Activated naive CD4-positive, alpha-beta T cell treated with anti-CD3 and anti-CD28 coated beads, Interleukin-2, amount 50 U/mL, for 16 hours (primary cell): ENCODE results near the gene ZBTB12.
A peak's percentile ranks its signal among the peaks of the same experiment; 100 is the strongest.
"Not testable (repeated sequence)": the region's sequence is repeated elsewhere in the genome, so short reads cannot be mapped to it uniquely, and the experiment has no call there.

Experiments
- DNase-seq: peaks from one replicate; pipeline ENCODE4 v3.0.0-alpha.2; 2020

ZBTB12 gene

GRCh38 chr6:31901953-31902643 is at the start of gene ZBTB12:
Gene ZBTB12 (minus strand): TSS chr6:31902086. CDS start chr6:31901305, 781 bp downstream.
- DNase-seq = peak; percentile 89

- no peak for DNase-seq
Observed at GRCh38 chr6:31949926-31950548, 48.2 kb upstream of the ZBTB12 start.

DNA sequence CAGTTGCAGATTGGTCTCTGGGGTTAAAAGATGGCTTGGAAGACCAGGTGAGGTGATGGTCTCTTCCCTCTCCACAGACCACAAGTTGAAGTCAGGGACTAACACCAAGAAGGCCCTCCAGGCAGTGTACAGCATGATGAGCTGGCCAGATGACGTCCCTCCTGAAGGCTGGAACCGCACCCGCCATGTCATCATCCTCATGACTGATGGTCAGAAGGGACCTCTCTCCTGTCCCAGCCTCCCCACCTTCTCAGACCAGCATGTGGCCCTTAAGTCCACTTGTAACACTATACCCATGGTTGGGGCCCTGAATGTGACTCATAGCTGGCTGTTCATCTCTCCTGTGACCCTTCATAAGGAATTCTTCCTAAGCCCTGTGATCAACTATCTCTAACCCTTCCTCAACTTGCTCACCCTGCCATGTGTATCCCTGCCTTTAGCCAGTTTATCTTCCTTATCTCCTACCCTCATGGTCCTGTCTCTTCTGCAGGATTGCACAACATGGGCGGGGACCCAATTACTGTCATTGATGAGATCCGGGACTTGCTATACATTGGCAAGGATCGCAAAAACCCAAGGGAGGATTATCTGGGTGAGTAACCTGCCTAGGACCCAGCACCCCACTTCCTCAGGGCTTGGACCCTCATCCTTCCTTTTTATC is 47.0 kb upstream of the ZBTB12 start:
- no peak for DNase-seq

DNA sequence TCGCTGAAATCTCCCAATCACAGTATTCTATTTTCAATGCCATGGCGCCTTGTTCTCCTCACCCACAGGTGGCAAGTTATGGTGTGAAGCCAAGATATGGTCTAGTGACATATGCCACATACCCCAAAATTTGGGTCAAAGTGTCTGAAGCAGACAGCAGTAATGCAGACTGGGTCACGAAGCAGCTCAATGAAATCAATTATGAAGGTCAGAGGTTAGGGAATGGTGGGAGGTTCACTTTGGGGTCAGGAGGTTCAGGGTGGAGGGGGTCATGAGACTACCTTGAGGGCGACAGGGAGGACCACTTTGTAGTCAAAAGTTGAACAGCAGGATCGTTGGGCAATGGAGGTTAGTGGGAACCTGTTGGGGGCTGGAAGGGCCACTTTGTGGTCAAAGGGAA is 46.4 kb upstream of the ZBTB12 start:
- DNase-seq = no peak

DNA sequence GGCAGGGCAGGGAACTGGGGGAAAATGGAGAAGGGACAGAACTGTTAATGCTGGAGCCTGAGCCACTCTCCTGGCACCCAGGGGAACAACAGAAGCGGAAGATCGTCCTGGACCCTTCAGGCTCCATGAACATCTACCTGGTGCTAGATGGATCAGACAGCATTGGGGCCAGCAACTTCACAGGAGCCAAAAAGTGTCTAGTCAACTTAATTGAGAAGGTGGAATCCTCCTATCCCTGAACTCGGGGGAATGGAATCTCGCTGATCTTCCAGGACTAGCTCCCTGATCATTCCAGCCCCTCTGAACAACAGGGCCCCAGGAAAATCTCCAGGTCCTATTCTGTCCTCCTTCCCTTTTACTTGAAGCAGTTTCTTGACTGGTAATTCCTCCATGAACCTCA is 46.0 kb upstream of the ZBTB12 start:
- no peak for DNase-seq

- no peak for DNase-seq
Observed at GRCh38 chr6:31947070-31947675, 45.3 kb upstream of the ZBTB12 start.

GRCh38 chr6:31946370-31946885 is 44.5 kb upstream of the ZBTB12 start:
- DNase-seq = no peak

DNA sequence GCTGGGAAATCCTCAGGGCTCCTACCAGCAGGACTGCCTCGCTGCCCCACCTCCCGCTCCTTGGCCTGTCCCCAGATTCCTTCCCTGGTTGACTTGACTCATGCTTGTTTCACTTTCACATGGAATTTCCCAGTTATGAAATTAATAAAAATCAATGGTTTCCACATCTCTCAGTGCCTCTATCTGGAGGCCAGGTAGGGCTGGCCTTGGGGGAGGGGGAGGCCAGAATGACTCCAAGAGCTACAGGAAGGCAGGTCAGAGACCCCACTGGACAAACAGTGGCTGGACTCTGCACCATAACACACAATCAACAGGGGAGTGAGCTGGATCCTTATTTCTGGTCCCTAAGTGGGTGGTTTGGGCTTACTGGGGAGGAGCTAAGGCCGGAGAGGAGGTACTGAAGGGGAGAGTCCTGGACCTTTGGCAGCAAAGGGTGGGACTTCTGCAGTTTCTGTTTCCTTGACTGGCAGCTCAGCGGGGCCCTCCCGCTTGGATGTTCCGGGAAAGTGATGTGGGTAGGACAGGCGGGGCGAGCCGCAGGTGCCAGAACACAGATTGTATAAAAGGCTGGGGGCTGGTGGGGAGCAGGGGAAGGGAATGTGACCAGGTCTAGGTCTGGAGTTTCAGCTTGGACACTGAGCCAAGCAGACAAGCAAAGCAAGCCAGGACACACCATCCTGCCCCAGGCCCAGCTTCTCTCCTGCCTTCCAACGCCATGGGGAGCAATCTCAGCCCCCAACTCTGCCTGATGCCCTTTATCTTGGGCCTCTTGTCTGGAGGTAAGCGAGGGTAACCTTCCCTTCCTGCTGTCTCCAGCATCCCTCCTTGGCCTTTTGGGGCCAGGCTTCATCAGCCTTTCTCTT is 43.9 kb upstream of the ZBTB12 start, which contains the start of gene CFB:
TSS of gene CFB (plus strand) at position 589 of the 863 bp plus-strand sequence. CDS start at position 716, 127 bp downstream.
- no peak for DNase-seq

GRCh38 chr6:31945154-31945506 is 43.2 kb upstream of the ZBTB12 start:
- DNase-seq = no peak

DNA sequence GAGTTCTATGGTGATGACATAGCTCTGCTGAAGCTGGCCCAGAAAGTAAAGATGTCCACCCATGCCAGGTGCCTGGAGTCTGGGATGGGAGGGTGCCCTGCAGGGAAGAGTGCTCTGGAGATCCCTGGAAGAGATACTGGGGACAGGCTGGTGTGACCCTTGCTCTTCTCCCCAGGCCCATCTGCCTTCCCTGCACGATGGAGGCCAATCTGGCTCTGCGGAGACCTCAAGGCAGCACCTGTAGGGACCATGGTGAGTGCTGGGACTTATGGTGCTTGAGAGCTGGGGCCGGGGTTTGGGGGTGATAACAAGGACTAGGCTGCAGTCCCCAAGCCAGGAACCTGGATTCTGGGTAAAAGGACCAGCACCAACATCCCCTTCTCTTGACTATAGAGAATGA is 41.9 kb upstream of the ZBTB12 start:
- DNase-seq = no peak

DNA sequence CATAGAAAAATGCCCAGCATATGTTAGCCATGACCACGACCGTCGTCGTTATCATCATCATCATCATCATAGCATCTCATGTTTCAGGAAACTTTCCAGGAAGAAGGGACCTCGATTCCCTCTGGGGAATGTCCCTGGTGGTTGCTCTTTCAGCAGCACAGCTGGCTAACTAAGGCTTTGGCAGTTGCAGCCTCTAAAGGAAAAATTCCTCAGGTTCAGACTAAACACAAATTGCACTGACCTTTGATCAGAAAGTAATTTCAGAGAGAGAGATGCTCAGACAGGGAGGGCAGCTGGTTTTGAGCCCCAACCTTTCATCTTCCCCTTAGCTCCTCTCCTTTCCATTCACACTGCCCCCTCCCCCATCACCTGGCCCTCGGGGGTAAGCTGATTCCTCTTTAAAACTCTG is 38.4 kb upstream of the ZBTB12 start:
- no peak for DNase-seq

GRCh38 chr6:31935823-31936222 is 33.9 kb upstream of the ZBTB12 start:
- DNase-seq = no peak

DNA sequence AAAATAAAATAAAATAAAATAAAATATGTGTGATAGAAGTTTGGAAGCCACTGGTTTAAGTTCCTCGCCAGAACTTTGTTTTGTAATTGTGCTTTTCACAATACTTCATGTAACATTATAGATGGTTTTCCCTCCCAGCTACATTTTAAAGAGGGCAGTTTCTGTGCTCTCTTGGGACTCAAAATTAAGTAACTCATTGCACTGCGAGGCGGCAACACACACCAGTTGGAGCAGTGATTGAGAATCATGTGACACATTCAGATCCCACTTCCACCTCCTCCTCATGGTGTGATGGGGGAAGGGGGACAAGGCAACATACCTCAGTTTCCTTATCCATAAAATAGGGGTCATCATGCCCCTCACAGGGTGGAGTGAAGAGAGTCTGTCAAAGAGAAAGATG is 33.1 kb upstream of the ZBTB12 start:
- no peak for DNase-seq

DNA sequence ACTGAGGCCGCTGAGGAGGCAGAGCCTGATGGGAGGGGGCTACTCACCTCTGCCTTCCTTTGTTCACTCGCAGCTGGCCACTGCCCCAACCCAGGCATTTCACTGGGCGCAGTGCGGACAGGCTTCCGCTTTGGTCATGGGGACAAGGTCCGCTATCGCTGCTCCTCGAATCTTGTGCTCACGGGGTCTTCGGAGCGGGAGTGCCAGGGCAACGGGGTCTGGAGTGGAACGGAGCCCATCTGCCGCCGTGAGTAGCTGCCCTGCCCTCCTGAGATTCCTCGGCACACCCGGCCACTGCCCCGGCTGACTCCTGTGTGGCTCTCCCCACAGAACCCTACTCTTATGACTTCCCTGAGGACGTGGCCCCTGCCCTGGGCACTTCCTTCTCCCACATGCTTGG is 31.7 kb upstream of the ZBTB12 start:
- DNase-seq = no peak

DNA sequence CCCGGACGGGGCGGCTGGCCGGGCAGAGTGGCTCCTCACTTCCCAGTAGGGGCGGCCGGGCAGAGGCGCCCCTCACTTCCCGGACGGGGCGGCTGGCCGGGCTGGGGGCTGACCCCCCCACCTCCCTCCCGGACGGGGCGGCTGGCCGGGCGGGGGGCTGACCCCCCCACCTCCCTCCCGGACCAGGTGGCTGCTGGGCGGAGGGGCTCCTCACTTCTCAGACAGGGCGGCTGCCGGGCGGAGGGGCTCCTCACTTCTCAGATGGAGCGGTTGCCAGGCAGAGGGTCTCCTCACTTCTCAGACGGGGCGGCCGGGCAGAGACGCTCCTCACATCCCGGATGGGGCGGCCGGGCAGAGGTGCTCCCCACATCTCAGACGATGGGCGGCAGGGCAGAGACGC is 30.3 kb upstream of the ZBTB12 start:
- not testable (repeated sequence) for DNase-seq

DNA sequence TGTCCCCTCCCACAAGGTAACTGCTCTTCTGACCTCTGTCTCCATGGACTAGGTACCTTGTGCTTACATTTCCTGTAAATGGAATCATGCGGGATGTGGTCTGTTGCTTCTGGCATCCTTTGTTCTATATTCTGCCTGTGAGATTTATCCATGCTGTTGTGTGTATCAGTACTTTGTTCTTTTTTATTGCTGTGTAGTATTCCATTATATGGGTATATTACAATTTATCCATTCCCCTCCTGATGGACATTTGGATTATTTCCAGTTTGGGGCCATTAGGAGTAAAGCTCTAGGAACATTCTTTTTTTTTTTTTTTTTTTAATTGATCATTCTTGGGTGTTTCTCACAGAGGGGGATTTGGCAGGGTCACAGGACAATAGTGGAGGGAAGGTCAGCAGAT is 29.1 kb upstream of the ZBTB12 start:
- DNase-seq = no peak

- no peak for DNase-seq
Observed at GRCh38 chr6:31928672-31928939, 26.7 kb upstream of the ZBTB12 start.

DNA sequence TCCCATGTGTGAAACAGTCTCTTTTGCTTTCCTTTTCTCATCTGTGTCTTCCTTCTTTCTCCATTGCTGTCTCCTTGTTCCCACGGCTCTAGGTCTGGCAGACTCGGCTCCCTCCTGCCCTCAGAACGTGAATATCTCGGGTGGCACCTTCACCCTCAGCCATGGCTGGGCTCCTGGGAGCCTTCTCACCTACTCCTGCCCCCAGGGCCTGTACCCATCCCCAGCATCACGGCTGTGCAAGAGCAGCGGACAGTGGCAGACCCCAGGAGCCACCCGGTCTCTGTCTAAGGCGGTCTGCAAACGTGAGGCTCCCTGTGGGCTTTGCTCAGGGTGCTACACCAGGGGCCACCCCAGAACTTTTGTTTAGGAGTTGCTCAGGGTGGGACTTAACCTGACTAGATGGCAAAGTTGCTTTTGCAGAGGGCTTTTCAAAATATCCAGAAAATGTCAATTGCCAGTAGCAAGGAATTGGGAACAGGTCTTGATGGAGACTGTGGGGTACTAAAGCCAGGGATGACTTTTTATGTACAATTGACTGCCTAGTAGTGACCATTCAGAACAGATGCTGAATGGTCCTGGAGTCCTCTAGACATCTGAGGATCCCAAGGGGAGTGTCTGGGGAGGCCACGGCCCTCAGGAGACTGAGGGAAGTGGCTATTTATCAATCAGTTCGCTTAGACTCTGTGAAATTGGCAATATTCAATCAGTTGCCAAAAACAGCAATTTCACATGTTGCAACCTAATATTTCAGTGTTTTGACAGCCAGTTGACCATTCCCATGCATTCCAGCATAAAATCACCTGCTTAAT is 26.2 kb upstream of the ZBTB12 start:
- DNase-seq = no peak

DNA sequence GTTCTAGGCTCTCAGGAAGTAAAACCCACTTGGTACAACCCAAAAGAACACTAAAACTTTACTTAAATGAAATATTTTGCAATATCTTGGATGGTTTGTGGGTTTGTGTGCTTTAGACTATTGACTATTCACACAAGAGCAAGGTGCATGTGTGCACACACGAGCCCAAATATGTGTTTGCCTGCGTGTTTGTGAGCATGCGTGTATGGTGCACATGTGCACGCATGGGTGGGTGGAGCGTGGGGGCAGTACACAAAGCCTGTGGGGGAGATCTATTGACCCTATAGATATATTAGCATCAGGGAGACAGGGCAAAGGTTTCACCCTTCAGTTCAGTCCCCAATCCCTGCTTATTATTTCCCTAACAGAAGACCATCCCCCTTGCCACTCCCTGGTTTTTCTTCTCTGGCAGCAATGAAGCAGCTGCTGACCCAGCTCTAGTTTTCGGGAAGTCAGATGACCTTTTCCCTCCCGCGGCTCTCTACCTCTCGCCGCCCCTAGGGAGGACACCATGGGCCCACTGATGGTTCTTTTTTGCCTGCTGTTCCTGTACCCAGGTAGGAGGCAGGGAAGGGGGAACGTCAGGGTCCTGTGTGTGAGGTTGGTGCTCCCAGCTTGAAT is 25.5 kb upstream of the ZBTB12 start, which contains the start of gene C2:
TSS of gene C2 (plus strand) at position 476 of the 621 bp plus-strand sequence. CDS start at position 512, 36 bp downstream.
- no peak for DNase-seq

GRCh38 chr6:31922942-31923341 is 21.1 kb upstream of the ZBTB12 start:
- no peak for DNase-seq

DNA sequence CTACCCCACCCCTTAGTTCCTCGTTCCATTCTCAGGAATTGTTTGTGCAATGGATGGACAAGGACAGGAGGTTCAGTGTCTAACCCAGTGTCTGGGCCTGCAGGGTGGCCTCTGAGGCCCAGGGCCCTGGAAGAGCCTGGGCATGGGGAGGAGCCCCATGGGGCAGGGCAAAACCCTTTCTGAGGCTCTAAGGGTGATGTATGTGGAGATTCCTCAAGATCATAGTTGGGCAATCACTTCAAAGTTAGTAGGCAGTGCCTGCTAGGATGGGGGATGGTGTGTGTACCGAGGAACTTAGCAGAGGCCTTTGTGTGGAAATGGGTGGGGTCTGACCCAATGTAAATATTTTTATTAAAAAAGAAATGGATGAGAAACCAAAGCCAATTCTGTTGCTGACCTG is 18.9 kb upstream of the ZBTB12 start:
- no peak for DNase-seq
